ENCODE measurements around the gene ADAMTS8.

DNA sequence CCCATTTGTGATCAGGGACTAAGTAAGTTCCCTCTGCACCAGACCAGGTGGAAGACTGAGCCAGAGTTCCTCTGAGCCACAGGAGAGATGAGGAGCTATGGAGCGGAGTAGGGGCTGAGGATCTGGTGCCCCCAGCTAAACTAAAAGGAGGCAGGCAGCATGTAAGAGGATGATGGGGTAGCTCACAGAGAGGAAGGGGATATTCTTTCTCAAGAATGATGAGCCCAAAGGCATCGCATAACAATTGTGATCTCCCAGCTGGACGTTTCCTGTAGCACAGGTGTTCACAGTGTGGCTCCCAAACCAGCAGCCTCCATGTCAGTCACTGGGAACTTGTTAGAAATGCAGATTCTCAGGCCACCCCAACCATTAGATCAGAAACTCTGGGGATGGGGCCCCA is 24.4 kb downstream of the ADAMTS8 start:
- TF ChIP-seq, protein P1, sequence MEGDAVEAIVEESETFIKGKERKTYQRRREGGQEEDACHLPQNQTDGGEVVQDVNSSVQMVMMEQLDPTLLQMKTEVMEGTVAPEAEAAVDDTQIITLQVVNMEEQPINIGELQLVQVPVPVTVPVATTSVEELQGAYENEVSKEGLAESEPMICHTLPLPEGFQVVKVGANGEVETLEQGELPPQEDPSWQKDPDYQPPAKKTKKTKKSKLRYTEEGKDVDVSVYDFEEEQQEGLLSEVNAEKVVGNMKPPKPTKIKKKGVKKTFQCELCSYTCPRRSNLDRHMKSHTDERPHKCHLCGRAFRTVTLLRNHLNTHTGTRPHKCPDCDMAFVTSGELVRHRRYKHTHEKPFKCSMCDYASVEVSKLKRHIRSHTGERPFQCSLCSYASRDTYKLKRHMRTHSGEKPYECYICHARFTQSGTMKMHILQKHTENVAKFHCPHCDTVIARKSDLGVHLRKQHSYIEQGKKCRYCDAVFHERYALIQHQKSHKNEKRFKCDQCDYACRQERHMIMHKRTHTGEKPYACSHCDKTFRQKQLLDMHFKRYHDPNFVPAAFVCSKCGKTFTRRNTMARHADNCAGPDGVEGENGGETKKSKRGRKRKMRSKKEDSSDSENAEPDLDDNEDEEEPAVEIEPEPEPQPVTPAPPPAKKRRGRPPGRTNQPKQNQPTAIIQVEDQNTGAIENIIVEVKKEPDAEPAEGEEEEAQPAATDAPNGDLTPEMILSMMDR (IDR thresholded peaks at IDR 0.05), result no peak
- TF ChIP-seq POLR2A (IDR thresholded peaks at IDR 0.05), result no peak
